Mesodermal cell (in vitro differentiated cells): ENCODE results near the gene JARID2.
"Not testable (repeated sequence)": the region's sequence is repeated elsewhere in the genome, so short reads cannot be mapped to it uniquely, and the experiment has no call there.

Experiments used
- H3K27ac ChIP-seq: 2 replicates; pipeline ENCODE4 v1.7.0; 2013; ENCODE audit warnings: mild to moderate bottlenecking, low read depth, low read length, moderate library complexity; ENCODE audit not compliant: severe bottlenecking
- H3K36me3 ChIP-seq: 2 replicates; pipeline ENCODE4 v1.7.1; 2013; ENCODE audit warnings: mild to moderate bottlenecking, low read length, moderate library complexity; ENCODE audit not compliant: control insufficient read depth, insufficient read depth
- H3K4me1 ChIP-seq: one replicate; pipeline ENCODE4 v1.7.1; 2013; ENCODE audit warnings: mild to moderate bottlenecking, low read length; ENCODE audit not compliant: insufficient read depth, control insufficient read depth, poor library complexity, severe bottlenecking
- H3K4me3 ChIP-seq: 2 replicates; pipeline ENCODE4 v1.7.0; 2013; ENCODE audit warnings: low read length, control low read depth, mild to moderate bottlenecking; ENCODE audit not compliant: insufficient read depth, poor library complexity, severe bottlenecking; ENCODE audit errors: extremely low read depth
- H3K9me3 ChIP-seq: 2 replicates; pipeline ENCODE4 v1.7.1; 2013; ENCODE audit warnings: mild to moderate bottlenecking, low read length, moderate library complexity; ENCODE audit not compliant: control insufficient read depth
- WGBS, 2 experiments: methylation state at CpG; one replicate each; pipeline ENCODE4 v1.1.5; 2013; ENCODE audit warnings: missing lambda C conversion rate in 2 of 2; ENCODE audit not compliant: insufficient coverage in 2 of 2; 5-methylcytosine and 5-hydroxymethylcytosine counted together

Gene JARID2

DNA sequence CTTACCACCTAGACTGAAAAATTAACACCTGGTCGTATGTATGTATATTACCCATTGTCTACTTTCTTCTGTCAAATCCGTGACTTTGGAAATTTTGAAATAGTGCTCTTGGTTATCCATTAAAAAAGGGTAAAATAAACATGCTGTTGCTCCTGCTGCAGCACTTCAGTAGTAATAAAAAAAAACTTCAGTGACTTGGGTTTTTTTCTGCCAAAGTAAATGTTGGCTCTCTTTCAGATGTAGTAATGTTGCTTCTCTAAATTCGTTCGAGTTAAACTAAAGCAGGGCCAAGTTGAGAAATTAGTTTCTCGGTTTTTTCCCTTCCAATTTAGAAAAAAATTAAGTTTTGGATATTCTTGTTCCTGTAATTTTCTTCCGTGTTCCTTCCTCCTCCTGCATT is 34.2 kb downstream of the JARID2 start:
- H3K4me3 ChIP-seq: no peak overlapping the region
- no peaks in the 10 kb centered on the region for H3K9me3 ChIP-seq
- no peaks in the 10 kb centered on the region for H3K36me3 ChIP-seq
- WGBS, 2 experiments: 71 to 92% methylated on average over 2 to 3 of the region's 6 CpGs
- H3K4me1 ChIP-seq: peaks cover 14% of the 10 kb centered on the region
- H3K27ac ChIP-seq: no peak overlapping the region

DNA sequence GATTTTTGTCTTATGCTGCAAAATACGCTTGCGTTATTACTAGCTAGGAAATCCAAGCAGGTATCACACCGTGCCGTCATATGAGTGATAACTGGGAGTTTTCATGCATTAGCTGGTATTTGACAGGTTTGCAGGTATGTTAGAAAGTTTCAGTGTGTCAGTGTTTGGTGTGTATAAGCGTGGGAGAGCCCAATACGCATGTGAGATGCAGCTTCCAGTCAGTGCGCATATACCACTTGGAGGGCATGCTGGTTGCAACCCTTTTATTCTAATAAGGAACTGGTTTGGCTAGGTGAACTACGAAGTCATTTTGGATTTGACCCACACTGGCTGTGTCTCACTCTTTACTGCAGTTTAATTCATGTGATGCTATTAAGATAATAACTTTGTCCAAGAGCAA is 35.1 kb downstream of the JARID2 start:
- WGBS, 2 experiments: 92 to 96% methylated on average over 7 of the region's 8 CpGs
- H3K4me1 ChIP-seq: peaks cover 14% of the 10 kb centered on the region
- no peaks in the 10 kb centered on the region for H3K9me3 ChIP-seq
- H3K36me3 ChIP-seq: no peaks in the 10 kb centered on the region
- H3K4me3 ChIP-seq: no peak overlapping the region
- no peak overlapping the region for H3K27ac ChIP-seq

DNA sequence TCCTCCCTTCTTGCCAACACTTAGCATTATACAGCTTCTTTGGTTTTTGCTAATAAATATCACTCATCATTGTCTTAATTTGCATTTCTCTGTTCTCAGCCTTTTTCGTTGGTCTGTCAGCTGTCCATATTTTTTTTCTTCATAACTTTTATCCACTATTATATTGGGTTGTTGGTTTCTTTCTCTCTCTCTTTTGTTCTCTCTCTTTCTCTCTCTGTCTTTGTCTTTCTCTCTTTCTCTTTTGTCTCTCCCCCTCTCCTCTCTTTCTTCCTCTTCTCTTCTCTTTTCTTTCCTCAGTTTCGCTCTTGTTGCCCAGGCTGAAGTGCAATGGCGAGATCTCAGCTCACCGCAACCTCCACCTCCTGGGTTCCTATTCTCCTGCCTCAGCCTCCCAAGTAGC is 36.5 kb downstream of the JARID2 start:
- H3K9me3 ChIP-seq: no peaks in the 10 kb centered on the region
- H3K36me3 ChIP-seq: no peaks in the 10 kb centered on the region
- WGBS, 2 experiments: 72 to 100% methylated on average over 1 to 3 of the region's 4 CpGs
- H3K4me1 ChIP-seq: peaks cover 3% of the 10 kb centered on the region
- no peak overlapping the region for H3K27ac ChIP-seq
- H3K4me3 ChIP-seq: no peak overlapping the region

- Histone ChIP-seq H3K4me1 (peaks cover 11% of the 10 kb centered on the region), H3K9me3 (no peaks in the 10 kb centered on the region), H3K36me3 (no peaks in the 10 kb centered on the region), H3K27ac (no peak overlapping the region), H3K4me3 (no peak overlapping the region)
- WGBS, 2 experiments: no CpG with 5 or more reads among the region's 3 CpGs
Measured at GRCh38 chr6:15283986-15284361, 38.1 kb downstream of the JARID2 start.

- Histone ChIP-seq H3K36me3 (no peaks in the 10 kb centered on the region), H3K4me3 (no peak overlapping the region), H3K27ac (no peak overlapping the region), H3K9me3 (no peaks in the 10 kb centered on the region), H3K4me1 (peaks cover 13% of the 10 kb centered on the region)
- WGBS, 2 experiments: no CpG with 5 or more reads among the region's 1 CpG
Measured at GRCh38 chr6:15284743-15285142, 38.9 kb downstream of the JARID2 start.

DNA sequence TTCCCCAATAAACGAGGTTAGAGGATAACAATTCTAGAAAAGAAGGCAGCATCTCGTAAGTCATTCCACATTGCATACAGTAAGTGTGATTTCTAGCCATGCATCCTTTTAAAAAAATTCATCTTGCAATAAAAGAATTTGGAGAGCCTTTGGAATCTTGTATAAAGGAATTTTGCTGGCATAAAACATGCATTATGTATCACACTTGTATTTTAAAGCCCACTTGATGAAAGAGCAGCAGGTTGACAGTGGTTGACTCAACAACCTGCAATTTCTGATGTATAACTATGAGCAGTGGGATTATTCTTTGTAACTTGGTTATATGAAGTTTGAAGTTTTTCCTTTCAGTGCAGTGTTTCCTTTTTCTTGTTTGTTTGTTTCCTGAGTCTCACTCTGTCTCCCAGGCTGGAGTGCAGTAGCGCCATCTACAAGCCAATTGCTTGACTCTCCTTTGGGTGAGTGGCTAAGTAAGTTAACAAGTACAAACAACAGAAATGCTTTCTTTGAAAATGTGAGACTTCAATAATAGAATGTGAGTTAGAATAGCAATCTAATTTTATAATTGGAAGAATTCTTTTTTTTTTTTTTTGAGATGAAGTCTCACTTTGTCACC is 39.9 kb downstream of the JARID2 start:
- Histone ChIP-seq H3K9me3 (no peaks in the 10 kb centered on the region), H3K36me3 (no peaks in the 10 kb centered on the region), H3K4me1 (peaks cover 13% of the 10 kb centered on the region), H3K4me3 (no peak overlapping the region), H3K27ac (no peak overlapping the region)
- 83% methylated on average over 1 of the region's 3 CpGs; no CpG with 5 or more reads in 1 of the 2 experiments for WGBS, 2 experiments

GRCh38 chr6:15287670-15288375 is 42.0 kb downstream of the JARID2 start:
- H3K9me3 ChIP-seq: no peaks in the 10 kb centered on the region
- H3K36me3 ChIP-seq: no peaks in the 10 kb centered on the region
- H3K4me3 ChIP-seq: no peak overlapping the region
- 97% methylated on average over 5 to 6 of the region's 6 CpGs for WGBS, 2 experiments
- no peak overlapping the region for H3K27ac ChIP-seq
- peaks cover 13% of the 10 kb centered on the region for H3K4me1 ChIP-seq

GRCh38 chr6:15288856-15289255 is 43.0 kb downstream of the JARID2 start:
- Histone ChIP-seq H3K36me3 (no peaks in the 10 kb centered on the region), H3K4me3 (no peak overlapping the region), H3K4me1 (peaks cover 13% of the 10 kb centered on the region), H3K9me3 (no peaks in the 10 kb centered on the region), H3K27ac (no peak overlapping the region)
- 91% methylated on average over 6 to 8 of the region's 8 CpGs for WGBS, 2 experiments

DNA sequence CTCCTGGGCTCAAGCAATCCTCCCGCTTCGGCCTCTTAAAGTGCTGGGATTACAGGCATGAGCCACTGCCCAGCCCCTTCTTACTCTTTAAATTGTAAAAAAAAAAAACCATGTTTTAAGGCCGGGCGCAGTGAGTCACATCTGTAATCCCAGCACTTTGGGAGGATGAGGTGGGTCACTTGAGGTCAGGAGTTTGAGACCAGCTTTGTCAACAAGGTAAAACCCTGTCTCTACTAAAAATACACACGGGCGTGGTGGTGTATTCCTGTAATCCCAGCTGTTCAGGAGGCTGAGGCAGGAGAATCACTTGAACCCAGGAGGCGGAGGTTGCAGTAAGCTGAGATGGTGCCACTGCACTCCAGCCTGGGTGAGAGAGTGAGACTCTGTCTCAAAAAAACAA is 43.6 kb downstream of the JARID2 start:
- not testable (repeated sequence) for H3K4me3 ChIP-seq, H3K9me3 ChIP-seq, H3K27ac ChIP-seq, H3K36me3 ChIP-seq
- H3K4me1 ChIP-seq: peaks cover 13% of the 10 kb centered on the region
- 97 to 100% methylated on average over 2 to 4 of the region's 7 CpGs for WGBS, 2 experiments

DNA sequence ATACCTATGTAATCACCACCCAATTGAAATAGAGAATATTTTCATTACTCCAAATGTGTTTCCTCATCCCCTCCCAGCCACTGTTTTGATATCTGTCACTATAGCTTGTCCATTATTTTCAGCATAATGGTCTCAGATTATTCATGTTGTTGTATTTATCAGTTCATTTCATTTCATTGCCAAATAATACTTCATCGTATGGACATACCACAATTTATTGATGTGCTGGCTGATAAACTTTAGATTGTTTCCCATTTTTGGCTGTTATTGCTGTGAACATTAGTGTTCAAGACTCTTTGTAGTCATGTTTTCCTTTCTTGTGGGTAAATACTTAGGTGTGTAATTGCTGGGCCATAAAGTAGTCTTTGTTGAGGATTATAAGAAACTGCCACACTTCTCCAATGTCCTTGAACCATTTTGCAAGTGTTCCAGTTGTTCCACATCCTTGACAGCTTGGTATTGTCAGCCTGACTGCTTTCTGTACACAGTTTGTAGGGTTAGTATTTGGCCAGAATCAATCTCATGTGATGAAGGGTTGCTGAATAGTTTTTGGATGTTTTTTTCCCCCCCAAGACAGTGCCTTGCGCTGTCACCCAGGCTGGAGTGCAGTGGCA is 44.3 kb downstream of the JARID2 start:
- WGBS, 2 experiments: 94 to 100% methylated on average over 1 to 2 of the region's 2 CpGs
- Histone ChIP-seq H3K4me1 (peaks cover 12% of the 10 kb centered on the region), H3K4me3 (no peak overlapping the region), H3K9me3 (no peaks in the 10 kb centered on the region), H3K27ac (no peak overlapping the region), H3K36me3 (no peaks in the 10 kb centered on the region)
